Measurements from ENCODE around the gene ARRB1. TPM values are rescaled to one million over a fixed set of nuclear protein-coding genes. Genes with fewer than 3 reads are reported as not detected.

ARRB1 gene
- total and polyA plus RNA-seq, 2 of the 13 experiments (the other 11 are each of a cell fraction or from before 2014, with no cell fraction given) = 22.5 to 35.7 TPM

GRCh38 chr11:75399344-75400145 lies 48.1 kb upstream of the ARRB1 start, which contains the start of gene RPS3 (continued):
- TF ChIP-seq ATF7 (IDR thresholded peaks at IDR 0.05) = no peak
- TF ChIP-seq ATF7 (CRISPR knock-in tag; IDR thresholded peaks at IDR 0.05) = peak; percentile 59; the same call in 1 of the 2 replicates
- peak; percentile 93; the same call in 1 of the 2 replicates for TF ChIP-seq AFF4 (CRISPR knock-in tag; IDR thresholded peaks at IDR 0.05)
- TF ChIP-seq IRF9 (CRISPR knock-in tag; IDR thresholded peaks at IDR 0.05; ENCODE audit: borderline replicate concordance) = peak; percentile 94; the same call in 1 of the 2 replicates
- TF ChIP-seq ATF7-NPFF (CRISPR knock-in tag; IDR thresholded peaks at IDR 0.05; ENCODE audit: low read depth) = peak; percentile 71; the same call in 1 of the 2 replicates
- TF ChIP-seq MYNN (CRISPR knock-in tag; IDR thresholded peaks at IDR 0.05; ENCODE audit: low read depth) = peak; percentile 85; the same call in 1 of the 2 replicates
- no peak for TF ChIP-seq STAG1 (CRISPR knock-in tag; IDR thresholded peaks at IDR 0.05)
- peak; percentile 88 for TF ChIP-seq UBTF (CRISPR knock-in tag; IDR thresholded peaks at IDR 0.05)
- TF ChIP-seq RORA (CRISPR knock-in tag; IDR thresholded peaks at IDR 0.05) = no peak
- TF ChIP-seq ZNF44 (CRISPR knock-in tag; IDR thresholded peaks at IDR 0.05) = peak; percentile 92
- TF ChIP-seq MED8 (CRISPR knock-in tag; IDR thresholded peaks at IDR 0.05; ENCODE audit: insufficient replicate concordance) = peak; percentile 90
- peak; percentile 18 for TF ChIP-seq FOXO1 (CRISPR knock-in tag; IDR thresholded peaks at IDR 0.05)
- no peak; the same call in 1 of the 2 replicates for TF ChIP-seq PREB (CRISPR knock-in tag; IDR thresholded peaks at IDR 0.05)
- no peak for TF ChIP-seq ZSCAN12 (CRISPR knock-in tag; IDR thresholded peaks at IDR 0.05)
- peak; percentile 91 for TF ChIP-seq ZNF784 (CRISPR knock-in tag; IDR thresholded peaks at IDR 0.05; ENCODE audit: borderline replicate concordance)
- no peak for TF ChIP-seq GFI1 (CRISPR knock-in tag; IDR thresholded peaks at IDR 0.05; ENCODE audit: borderline replicate concordance)
- TF ChIP-seq KAT2B (IDR thresholded peaks at IDR 0.05; ENCODE audit: borderline replicate concordance, low read depth, low read length) = no peak
- peak; percentile 96 for TF ChIP-seq ZNF547 (CRISPR knock-in tag; IDR thresholded peaks at IDR 0.05)
- peak; percentile 96 for TF ChIP-seq U2AF1 (optimal IDR thresholded peaks at IDR 0.05; ENCODE audit: low read depth, low read length)
- peak; percentile 85; the same call in 1 of the 2 replicates for TF ChIP-seq KLF12 (CRISPR knock-in tag; IDR thresholded peaks at IDR 0.05; ENCODE audit: borderline replicate concordance)
